Chondrocyte (in vitro differentiated cells): Measurements from ENCODE around the gene CEP70. TPM values are rescaled to one million over a fixed set of nuclear protein-coding genes. Genes with fewer than 3 reads are reported as not detected.

ENCODE experiments used
- DNase-seq: peaks from one replicate; pipeline ENCODE4 v3.0.0; 2021; ENCODE audit warnings: mixed read lengths, low spot score
- H3K27ac Mint-ChIP-seq: one replicate; pipeline ENCODE4 v1.8.0; 2021; ENCODE audit warnings: mild to moderate bottlenecking, moderate library complexity, mixed read lengths; ENCODE audit not compliant: unreplicated experiment
- H3K27me3 Mint-ChIP-seq: 2 replicates; pipeline ENCODE4 v1.8.0; 2021; ENCODE audit warnings: low read depth, mixed read lengths
- H3K36me3 Mint-ChIP-seq: 2 replicates; pipeline ENCODE4 v1.8.0; 2021; ENCODE audit warnings: low read depth, mixed read lengths
- H3K4me1 Mint-ChIP-seq: 2 replicates; pipeline ENCODE4 v1.8.0; 2021; ENCODE audit warnings: low read depth, mild to moderate bottlenecking, mixed read lengths
- H3K4me3 Mint-ChIP-seq: one replicate; pipeline ENCODE4 v1.8.0; 2021; ENCODE audit warnings: mild to moderate bottlenecking, moderate library complexity, mixed read lengths; ENCODE audit not compliant: unreplicated experiment
- H3K9me3 Mint-ChIP-seq: 2 replicates; pipeline ENCODE4 v1.8.0; 2021; ENCODE audit warnings: low read depth, mixed read lengths
- total RNA-seq: library from RNA; stranded (reverse); gene quantifications from 3 replicates; pipeline ENCODE4 v1.2.1, GENCODE V29; 2021
- TF ChIP-seq, protein P1 (sequence below): fragments of 200-600 bp; sonication (generic); IDR thresholded peaks from 2 replicates; pipeline ENCODE4 v1.5.0; 2021; ENCODE audit warnings: antibody characterized with exemption, mild to moderate bottlenecking, moderate library complexity

CEP70 gene
- total RNA-seq, 1 donor from 2014 or later: 12.9 TPM

DNA sequence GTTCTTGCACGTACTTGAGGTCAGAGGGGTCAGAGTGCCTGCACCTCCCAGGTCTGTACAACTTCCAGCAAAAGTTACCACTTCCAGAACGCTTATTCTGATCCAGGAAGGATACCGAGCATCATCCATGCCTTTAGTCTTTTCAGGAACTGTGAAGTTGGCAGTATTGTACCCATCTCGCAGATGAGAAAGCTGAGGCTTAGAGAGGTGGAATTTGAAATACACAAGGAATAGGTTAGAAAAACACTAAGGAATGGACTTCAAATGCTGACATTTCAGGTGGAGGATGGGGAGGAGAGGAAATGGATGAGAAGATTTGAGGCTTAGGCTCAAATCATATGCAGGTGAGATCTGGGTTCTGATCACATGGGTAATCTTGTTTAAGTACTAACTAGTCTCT, 148.4 kb downstream of the CEP70 start:
- H3K36me3 Mint-ChIP-seq: no peaks in the 10 kb centered on the region
- no peak for DNase-seq
- no peaks in the 10 kb centered on the region for H3K27me3 Mint-ChIP-seq
- peaks cover 16% of the 10 kb centered on the region for H3K4me1 Mint-ChIP-seq
- H3K4me3 Mint-ChIP-seq: no peak overlapping the region
- no peaks in the 10 kb centered on the region for H3K9me3 Mint-ChIP-seq
- TF ChIP-seq, protein P1, sequence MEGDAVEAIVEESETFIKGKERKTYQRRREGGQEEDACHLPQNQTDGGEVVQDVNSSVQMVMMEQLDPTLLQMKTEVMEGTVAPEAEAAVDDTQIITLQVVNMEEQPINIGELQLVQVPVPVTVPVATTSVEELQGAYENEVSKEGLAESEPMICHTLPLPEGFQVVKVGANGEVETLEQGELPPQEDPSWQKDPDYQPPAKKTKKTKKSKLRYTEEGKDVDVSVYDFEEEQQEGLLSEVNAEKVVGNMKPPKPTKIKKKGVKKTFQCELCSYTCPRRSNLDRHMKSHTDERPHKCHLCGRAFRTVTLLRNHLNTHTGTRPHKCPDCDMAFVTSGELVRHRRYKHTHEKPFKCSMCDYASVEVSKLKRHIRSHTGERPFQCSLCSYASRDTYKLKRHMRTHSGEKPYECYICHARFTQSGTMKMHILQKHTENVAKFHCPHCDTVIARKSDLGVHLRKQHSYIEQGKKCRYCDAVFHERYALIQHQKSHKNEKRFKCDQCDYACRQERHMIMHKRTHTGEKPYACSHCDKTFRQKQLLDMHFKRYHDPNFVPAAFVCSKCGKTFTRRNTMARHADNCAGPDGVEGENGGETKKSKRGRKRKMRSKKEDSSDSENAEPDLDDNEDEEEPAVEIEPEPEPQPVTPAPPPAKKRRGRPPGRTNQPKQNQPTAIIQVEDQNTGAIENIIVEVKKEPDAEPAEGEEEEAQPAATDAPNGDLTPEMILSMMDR: no peak
- H3K27ac Mint-ChIP-seq: no peak overlapping the region

DNA sequence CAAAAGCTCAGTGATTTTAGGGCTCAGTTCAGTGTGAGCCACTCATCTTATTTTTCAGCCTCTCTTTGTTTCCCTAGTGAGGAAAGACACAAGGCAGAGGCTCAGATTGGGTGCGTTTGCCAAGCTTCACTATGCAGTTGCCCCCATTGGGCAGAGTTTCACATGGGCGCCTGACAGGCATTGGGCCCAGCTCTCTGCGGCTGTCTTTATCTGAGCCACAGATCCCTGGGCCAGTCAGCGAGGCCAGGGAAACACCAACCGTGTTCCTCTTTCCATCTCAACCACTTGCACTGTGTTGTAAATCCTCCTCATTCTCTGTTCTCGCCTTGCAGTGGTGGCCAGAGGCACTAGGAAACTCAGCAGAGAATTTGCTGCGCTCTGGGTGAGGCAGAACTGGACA, 148.8 kb downstream of the CEP70 start:
- no peak for DNase-seq
- Mint-ChIP-seq H3K4me1 (peaks cover 20% of the 10 kb centered on the region), H3K4me3 (no peak overlapping the region), H3K27me3 (no peaks in the 10 kb centered on the region), H3K9me3 (no peaks in the 10 kb centered on the region), H3K27ac (no peak overlapping the region), H3K36me3 (no peaks in the 10 kb centered on the region)
- TF ChIP-seq, protein P1: no peak

Other genes starting within 250 kb of the CEP70 start
- gene MRAS, start 245.7 kb downstream of the CEP70 start, total RNA-seq: 64.6 to 75.8 TPM (median 68.4 TPM) in 3 replicates
- gene ESYT3, start 159.6 kb downstream of the CEP70 start, total RNA-seq: 0.39 to 0.70 TPM (median 0.54 TPM) in 3 replicates
- gene FAIM, start 14.5 kb upstream of the CEP70 start, total RNA-seq: 10.6 to 17.0 TPM (median 16.5 TPM) in 3 replicates
- 19.5 to 25.9 TPM (median 21.2 TPM) in 3 replicates for gene PIK3CB, start 240.7 kb upstream of the CEP70 start, total RNA-seq